ENCODE results near the gene FXYD1. TPM values are rescaled to one million over a fixed set of nuclear protein-coding genes. Genes with fewer than 3 reads are reported as not detected.

Gene FXYD1
- polyA plus RNA-seq, 1 of the 3 experiments (the other 2 are of a cell fraction) = 0.12 TPM

DNA sequence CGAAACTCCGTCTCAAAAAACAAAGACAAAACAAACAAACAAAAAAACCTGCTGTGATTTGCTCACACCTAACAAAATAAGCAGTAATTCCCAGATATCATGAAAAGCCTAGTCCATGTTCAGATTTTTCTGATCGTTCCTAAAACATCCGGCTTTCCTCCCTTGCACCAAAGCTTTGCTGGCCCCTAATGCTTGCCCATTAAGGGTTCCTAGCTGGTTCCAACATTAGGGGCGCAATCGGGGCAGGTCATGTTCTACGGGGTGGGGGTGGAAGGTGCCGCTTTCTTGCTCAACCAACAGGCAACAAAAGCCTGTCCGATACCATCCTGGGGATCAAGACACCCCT is 48.5 kb upstream of the FXYD1 start:
- H3F3A ChIP-seq (replicated peaks; ENCODE audit: insufficient read depth) = no peaks in the 10 kb centered on the region
- H3K4me3 ChIP-seq (ENCODE audit: low read depth in 2 of 2, low read length in 1 of 2) = no peak overlapping the region
- H3K36me3 ChIP-seq (replicated peaks in 1 of 2; ENCODE audit: control insufficient read depth in 1 of 2, insufficient read depth in 2 of 2, low read length in 1 of 2) = no peaks in the 10 kb centered on the region
- H3K27me3 ChIP-seq (ENCODE audit: insufficient read depth) = no peaks in the 10 kb centered on the region
- 42% methylated on average over 9 of the region's 9 CpGs for WGBS (ENCODE audit: low lambda C conversion rate)
- no peaks in the 10 kb centered on the region for H3K9me2 ChIP-seq
- no peak for DNase-seq
- CTCF ChIA-PET = interaction anchor here (0.7 to 5.0 kb wide), 12 partner anchors 9 to 67 kb away, joined by 3 to 49 read pairs (median 6); partner anchors contain the start of genes FXYD3 and LGI4
- no peaks in the 10 kb centered on the region for H3K79me2 ChIP-seq (ENCODE audit: insufficient read depth)
- H2AFZ ChIP-seq (ENCODE audit: low read depth) = no peak overlapping the region
- no peak overlapping the region for H3K9ac ChIP-seq
- H4K20me1 ChIP-seq (ENCODE audit: insufficient read depth) = no peaks in the 10 kb centered on the region
- H3K4me1 ChIP-seq (ENCODE audit: control insufficient read depth in 1 of 2, insufficient read depth in 2 of 2, low read depth in 1 of 2, low read length in 1 of 2) = peaks cover 10 to 15% of the 10 kb centered on the region in 2 experiments; a peak in 2 of 4 replicates
- H3K4me2 ChIP-seq = no peak overlapping the region
- no peak overlapping the region for H3K27ac ChIP-seq (ENCODE audit: low read depth in 2 of 2, low read length in 1 of 2)
- no peaks in the 10 kb centered on the region for H3K9me3 ChIP-seq
- TF ChIP-seq SMC3 (IDR thresholded peaks at IDR 0.05; ENCODE audit: low read depth, low read length) = no peak
- TF ChIP-seq, protein P1, sequence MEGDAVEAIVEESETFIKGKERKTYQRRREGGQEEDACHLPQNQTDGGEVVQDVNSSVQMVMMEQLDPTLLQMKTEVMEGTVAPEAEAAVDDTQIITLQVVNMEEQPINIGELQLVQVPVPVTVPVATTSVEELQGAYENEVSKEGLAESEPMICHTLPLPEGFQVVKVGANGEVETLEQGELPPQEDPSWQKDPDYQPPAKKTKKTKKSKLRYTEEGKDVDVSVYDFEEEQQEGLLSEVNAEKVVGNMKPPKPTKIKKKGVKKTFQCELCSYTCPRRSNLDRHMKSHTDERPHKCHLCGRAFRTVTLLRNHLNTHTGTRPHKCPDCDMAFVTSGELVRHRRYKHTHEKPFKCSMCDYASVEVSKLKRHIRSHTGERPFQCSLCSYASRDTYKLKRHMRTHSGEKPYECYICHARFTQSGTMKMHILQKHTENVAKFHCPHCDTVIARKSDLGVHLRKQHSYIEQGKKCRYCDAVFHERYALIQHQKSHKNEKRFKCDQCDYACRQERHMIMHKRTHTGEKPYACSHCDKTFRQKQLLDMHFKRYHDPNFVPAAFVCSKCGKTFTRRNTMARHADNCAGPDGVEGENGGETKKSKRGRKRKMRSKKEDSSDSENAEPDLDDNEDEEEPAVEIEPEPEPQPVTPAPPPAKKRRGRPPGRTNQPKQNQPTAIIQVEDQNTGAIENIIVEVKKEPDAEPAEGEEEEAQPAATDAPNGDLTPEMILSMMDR (IDR thresholded peaks at IDR 0.05) = no peak
- TF ChIP-seq GABPA (IDR thresholded peaks at IDR 0.05; ENCODE audit: low read depth) = no peak
- TF ChIP-seq FOXM1 (IDR thresholded peaks at IDR 0.05; ENCODE audit: low read depth) = no peak
- no peak for TF ChIP-seq RCOR1 (IDR thresholded peaks at IDR 0.05; ENCODE audit: low read length)
- no peak for TF ChIP-seq SIN3A (IDR thresholded peaks at IDR 0.05; ENCODE audit: borderline replicate concordance, low read depth, low read length)
- TF ChIP-seq CHD2 (IDR thresholded peaks at IDR 0.05; ENCODE audit: low read length, partially characterized antibody) = no peak
- POLR2A ChIA-PET = no interaction called here

DNA sequence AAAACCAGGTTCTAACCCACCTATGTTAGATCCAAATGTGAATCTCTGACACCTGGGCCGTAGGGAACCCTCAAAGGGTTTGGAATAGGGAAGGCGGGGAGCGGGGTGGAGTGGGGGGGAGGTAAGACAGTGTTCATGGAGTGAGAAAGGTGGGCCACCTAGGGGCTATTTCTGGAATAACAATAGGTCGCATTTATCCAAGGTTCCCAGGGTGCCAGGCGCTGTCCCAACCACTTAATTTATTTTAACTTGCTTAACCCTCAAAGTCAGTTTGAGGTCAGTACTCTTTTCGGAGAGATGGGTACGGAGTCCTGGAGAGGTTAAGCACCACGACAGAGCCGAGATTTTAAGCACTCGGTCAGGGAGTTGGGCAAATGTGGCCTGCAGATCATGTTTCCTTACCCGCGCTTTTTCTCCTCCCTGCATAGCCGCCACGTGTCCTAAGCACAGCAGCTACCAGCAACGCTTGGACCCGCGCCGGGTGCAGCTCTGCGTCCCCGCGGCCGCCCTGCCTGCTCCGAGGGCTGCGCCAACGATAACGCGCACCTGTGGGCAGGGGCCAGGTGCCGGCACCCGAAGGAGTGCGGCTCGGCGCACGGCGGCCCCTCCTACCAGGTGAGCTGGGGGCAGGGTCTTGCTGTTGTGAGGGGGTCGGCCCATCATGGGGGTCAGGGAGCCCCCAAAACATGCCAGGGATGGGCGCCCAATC is 48.0 kb upstream of the FXYD1 start:
- 44% methylated on average over 36 of the region's 36 CpGs for WGBS (ENCODE audit: low lambda C conversion rate)
- Histone ChIP-seq H3K27ac (ENCODE audit: low read depth in 2 of 2, low read length in 1 of 2) (no peak overlapping the region), H3K27me3 (ENCODE audit: insufficient read depth) (no peaks in the 10 kb centered on the region), H3F3A (replicated peaks; ENCODE audit: insufficient read depth) (no peaks in the 10 kb centered on the region), H3K79me2 (ENCODE audit: insufficient read depth) (no peaks in the 10 kb centered on the region), H3K9ac (no peak overlapping the region), H3K4me3 (ENCODE audit: low read depth in 2 of 2, low read length in 1 of 2) (no peak overlapping the region), H3K36me3 (replicated peaks in 1 of 2; ENCODE audit: control insufficient read depth in 1 of 2, insufficient read depth in 2 of 2, low read length in 1 of 2) (no peaks in the 10 kb centered on the region), H4K20me1 (ENCODE audit: insufficient read depth) (no peaks in the 10 kb centered on the region), H2AFZ (ENCODE audit: low read depth) (no peak overlapping the region), H3K9me3 (no peaks in the 10 kb centered on the region), H3K4me1 (ENCODE audit: control insufficient read depth in 1 of 2, insufficient read depth in 2 of 2, low read depth in 1 of 2, low read length in 1 of 2) (peaks cover 10 to 15% of the 10 kb centered on the region in 2 experiments; a peak in 2 of 4 replicates), H3K4me2 (no peak overlapping the region), H3K9me2 (no peaks in the 10 kb centered on the region)
- TF ChIP-seq EP300 (IDR thresholded peaks at IDR 0.05; ENCODE audit: borderline replicate concordance in 1 of 2, low read depth in 1 of 2, low read length in 1 of 2) = no peak
- no peak for TF ChIP-seq MXI1 (IDR thresholded peaks at IDR 0.05; ENCODE audit: low read depth, low read length)
- peak; percentile 71 for TF ChIP-seq RAD21 (IDR thresholded peaks at IDR 0.05; ENCODE audit: low read length)
- TF ChIP-seq NFIC (IDR thresholded peaks at IDR 0.05; ENCODE audit: borderline replicate concordance) = no peak
- TF ChIP-seq RCOR1 (IDR thresholded peaks at IDR 0.05; ENCODE audit: low read length) = no peak
- TF ChIP-seq SMC3 (IDR thresholded peaks at IDR 0.05; ENCODE audit: low read depth, low read length) = peak; percentile 49
- TF ChIP-seq, protein P1 (IDR thresholded peaks at IDR 0.05) = peak; percentile 68
- TF ChIP-seq, protein P2, sequence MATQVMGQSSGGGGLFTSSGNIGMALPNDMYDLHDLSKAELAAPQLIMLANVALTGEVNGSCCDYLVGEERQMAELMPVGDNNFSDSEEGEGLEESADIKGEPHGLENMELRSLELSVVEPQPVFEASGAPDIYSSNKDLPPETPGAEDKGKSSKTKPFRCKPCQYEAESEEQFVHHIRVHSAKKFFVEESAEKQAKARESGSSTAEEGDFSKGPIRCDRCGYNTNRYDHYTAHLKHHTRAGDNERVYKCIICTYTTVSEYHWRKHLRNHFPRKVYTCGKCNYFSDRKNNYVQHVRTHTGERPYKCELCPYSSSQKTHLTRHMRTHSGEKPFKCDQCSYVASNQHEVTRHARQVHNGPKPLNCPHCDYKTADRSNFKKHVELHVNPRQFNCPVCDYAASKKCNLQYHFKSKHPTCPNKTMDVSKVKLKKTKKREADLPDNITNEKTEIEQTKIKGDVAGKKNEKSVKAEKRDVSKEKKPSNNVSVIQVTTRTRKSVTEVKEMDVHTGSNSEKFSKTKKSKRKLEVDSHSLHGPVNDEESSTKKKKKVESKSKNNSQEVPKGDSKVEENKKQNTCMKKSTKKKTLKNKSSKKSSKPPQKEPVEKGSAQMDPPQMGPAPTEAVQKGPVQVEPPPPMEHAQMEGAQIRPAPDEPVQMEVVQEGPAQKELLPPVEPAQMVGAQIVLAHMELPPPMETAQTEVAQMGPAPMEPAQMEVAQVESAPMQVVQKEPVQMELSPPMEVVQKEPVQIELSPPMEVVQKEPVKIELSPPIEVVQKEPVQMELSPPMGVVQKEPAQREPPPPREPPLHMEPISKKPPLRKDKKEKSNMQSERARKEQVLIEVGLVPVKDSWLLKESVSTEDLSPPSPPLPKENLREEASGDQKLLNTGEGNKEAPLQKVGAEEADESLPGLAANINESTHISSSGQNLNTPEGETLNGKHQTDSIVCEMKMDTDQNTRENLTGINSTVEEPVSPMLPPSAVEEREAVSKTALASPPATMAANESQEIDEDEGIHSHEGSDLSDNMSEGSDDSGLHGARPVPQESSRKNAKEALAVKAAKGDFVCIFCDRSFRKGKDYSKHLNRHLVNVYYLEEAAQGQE (IDR thresholded peaks at IDR 0.05; ENCODE audit: low read depth, low read length) = no peak
- no peak for TF ChIP-seq EZH2phosphoT487 (IDR thresholded peaks at IDR 0.05; ENCODE audit: borderline replicate concordance, low read depth)
- CTCF ChIA-PET = interaction anchor here (0.7 to 5.0 kb wide), 17 partner anchors 10 to 118 kb away, joined by 3 to 49 read pairs (median 7); partner anchors contain the start of genes FXYD3 and LGI4
- POLR2A ChIA-PET = no interaction called here
- peak; percentile 90 for DNase-seq

Measured in SK-N-SH (cell line).